MM.1S (cell line): ENCODE data around the gene PRR15L.

Source experiments
- EZH2 ChIP-seq: fragments of 300-600 bp; sonication (generic); optimal IDR thresholded peaks from 2 replicates; pipeline ENCODE3; 2017; ENCODE audit warnings: low read depth, mild to moderate bottlenecking, antibody characterized with exemption, low read length, mixed read lengths
- EZH2phosphoT487 ChIP-seq: fragments of 300-600 bp; sonication (generic); IDR thresholded peaks from 2 replicates; pipeline ENCODE4 v1.6.1; 2018; ENCODE audit warnings: antibody characterized with exemption, low read length
- TF ChIP-seq, protein P1 (sequence below): fragments of 300-600 bp; sonication (generic); IDR thresholded peaks from 2 replicates; pipeline ENCODE4 v1.5.1; 2016; ENCODE audit warnings: antibody characterized with exemption, low read length, mixed read lengths

DNA sequence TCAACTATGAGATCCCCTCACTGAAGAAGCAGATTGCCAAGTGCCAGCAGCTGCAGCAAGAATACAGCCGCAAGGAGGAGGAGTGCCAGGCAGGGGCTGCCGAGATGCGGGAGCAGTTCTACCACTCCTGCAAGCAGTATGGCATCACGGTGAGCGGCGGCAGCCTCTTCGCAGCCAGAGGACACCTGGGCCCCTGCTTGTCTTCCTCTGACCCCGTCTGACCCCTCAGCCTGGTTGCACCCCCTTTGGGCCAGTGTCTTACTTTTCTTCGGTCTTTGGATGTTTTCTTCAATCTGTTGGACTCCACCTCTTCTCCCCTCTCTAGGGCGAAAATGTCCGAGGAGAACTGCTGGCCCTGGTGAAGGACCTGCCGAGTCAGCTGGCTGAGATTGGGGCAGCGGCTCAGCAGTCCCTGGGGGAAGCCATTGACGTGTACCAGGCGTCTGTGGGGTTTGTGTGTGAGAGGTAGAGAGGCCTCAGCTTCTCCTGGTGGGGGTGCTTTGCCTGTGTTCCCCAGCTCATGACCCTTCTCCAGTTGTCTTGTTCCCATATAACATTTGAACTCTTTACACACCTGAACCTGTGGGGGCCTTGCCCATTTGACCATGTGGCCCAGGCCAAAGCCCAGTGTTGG lies 17.6 kb upstream of the PRR15L start:
- TF ChIP-seq EZH2: no peak
- TF ChIP-seq, protein P1, sequence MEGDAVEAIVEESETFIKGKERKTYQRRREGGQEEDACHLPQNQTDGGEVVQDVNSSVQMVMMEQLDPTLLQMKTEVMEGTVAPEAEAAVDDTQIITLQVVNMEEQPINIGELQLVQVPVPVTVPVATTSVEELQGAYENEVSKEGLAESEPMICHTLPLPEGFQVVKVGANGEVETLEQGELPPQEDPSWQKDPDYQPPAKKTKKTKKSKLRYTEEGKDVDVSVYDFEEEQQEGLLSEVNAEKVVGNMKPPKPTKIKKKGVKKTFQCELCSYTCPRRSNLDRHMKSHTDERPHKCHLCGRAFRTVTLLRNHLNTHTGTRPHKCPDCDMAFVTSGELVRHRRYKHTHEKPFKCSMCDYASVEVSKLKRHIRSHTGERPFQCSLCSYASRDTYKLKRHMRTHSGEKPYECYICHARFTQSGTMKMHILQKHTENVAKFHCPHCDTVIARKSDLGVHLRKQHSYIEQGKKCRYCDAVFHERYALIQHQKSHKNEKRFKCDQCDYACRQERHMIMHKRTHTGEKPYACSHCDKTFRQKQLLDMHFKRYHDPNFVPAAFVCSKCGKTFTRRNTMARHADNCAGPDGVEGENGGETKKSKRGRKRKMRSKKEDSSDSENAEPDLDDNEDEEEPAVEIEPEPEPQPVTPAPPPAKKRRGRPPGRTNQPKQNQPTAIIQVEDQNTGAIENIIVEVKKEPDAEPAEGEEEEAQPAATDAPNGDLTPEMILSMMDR: no peak
- no peak for TF ChIP-seq EZH2phosphoT487
